ENCODE results near the gene CDH24.

Gene CDH24

DNA sequence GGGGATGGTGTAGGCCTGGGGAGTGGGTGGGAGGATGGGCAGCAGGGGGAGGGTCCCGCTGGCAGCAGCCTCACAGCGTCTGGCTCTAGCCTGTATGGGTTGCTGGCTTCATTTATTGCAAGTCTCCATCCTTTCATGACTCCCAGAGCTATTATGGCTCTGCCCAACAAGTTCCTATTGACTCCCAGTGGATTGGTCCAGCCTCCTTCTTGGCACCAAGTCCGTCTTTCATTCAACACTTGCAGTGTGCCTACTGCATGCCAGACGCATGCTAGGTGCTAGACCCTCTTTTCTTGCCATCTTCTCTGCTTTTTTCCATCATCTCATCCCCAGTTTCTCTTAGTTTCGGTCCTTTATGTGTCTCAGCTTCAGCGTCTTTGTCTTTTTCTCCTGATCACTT is 14.2 kb downstream of the CDH24 start:
- no peak for FAIRE-seq

DNA sequence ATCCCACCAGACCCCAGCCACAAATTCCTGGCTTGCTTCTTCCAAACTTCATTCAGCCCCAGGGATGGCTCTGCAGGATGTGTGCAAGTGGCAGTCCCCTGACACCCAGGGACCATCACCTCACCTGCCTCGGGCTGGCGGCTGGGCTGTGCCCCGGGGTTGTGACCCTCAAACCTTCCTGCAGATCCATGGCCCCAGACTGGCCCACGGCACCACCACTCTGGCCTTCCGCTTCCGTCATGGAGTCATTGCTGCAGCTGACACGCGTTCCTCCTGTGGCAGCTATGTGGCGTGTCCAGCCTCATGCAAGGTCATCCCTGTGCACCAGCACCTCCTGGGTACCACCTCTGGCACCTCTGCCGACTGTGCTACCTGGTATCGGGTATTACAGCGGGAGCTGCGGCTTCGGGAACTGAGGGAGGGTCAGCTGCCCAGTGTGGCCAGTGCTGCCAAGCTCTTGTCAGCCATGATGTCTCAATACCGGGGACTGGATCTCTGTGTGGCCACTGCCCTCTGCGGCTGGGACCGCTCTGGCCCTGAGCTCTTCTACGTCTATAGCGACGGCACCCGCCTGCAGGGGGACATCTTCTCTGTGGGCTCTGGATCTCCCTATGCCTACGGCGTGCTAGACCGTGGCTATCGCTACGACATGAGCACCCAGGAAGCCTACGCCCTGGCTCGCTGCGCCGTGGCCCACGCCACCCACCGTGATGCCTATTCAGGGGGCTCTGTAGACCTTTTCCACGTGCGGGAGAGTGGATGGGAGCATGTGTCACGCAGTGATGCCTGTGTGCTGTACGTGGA is 15.0 kb downstream of the CDH24 start, which contains the start of gene PSMB11:
TSS of gene PSMB11 (plus strand) at position 51 of the 804 bp plus-strand sequence. CDS start at position 65, 14 bp downstream.
- FAIRE-seq = no peak

DNA sequence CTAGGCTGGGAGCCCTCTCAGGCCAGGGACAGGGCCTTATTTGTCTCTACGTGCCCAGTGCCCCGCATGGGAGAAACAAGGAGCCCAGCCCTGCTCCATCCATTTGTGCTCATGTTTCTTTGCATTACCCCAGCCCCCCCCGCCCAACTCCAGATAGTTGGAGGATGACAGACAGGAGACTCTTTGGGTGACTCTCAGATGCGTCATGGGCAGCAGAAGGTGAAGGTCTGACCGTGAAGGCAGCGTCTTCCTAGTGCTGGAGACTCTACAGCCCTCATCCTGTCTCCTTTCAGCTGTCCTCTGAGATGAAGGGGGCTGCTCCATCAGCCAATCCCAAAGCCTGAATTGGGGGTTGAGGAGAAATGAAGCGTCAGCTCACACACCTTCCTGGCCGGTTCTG is 15.6 kb downstream of the CDH24 start:
- no peak for FAIRE-seq

DNA sequence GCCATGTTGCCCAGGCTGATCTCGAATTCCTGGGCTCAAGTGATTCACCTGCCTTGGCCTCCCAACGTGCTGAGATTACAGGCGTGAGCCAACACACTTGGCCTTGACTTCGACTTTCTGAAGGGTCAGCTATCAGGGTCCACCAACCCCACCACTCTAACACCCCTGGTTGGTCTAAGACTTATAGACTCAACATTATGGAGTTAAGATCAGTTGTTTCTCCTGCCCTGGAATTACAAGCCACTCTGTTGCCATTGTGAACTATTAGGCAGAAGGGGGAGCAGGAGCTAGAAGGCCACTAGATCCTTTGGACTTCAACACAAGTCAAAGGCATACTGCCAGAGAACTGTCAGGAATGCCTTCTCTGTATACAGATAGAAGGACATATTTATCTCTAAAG is 17.2 kb downstream of the CDH24 start:
- no peak for FAIRE-seq

DNA sequence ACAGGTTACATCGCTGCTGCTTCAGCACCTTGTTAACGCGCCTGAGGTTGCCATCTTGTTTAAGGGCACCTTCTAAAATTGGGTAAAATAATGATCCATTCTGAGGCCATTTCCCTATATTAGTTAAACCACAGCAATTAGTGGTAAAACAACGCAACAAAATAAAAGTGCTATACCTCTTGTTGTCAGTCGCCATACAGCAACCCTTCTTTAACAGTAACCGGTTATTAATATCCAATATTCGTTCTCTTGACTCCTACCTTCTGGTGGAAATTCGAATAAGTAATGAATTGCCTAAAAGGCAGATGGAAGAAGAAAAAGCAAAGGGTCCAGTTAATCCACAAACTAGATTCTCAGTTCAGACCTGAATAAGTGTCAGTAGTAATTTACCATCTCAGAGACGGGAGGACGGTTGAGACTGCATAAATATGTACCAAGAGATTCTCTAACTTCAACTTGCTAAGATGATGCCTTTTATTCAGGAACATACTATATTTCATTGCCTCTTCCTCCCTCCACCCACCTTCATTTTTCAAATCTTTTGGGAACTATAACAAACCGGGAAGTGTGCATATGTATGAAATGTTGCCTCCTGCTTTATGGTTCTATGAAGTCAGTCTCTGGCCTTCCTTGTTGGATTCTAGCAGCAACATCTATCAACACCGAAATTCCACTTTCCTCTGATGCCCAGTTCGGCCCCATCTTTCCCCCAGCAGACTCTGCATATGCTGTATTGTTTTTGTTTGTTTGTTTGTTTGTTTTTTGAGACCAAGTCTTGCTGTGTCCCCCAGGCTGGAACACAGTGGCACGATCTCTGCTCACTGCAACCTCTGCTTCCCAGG is 21.8 kb downstream of the CDH24 start:
- FAIRE-seq = no peak

DNA sequence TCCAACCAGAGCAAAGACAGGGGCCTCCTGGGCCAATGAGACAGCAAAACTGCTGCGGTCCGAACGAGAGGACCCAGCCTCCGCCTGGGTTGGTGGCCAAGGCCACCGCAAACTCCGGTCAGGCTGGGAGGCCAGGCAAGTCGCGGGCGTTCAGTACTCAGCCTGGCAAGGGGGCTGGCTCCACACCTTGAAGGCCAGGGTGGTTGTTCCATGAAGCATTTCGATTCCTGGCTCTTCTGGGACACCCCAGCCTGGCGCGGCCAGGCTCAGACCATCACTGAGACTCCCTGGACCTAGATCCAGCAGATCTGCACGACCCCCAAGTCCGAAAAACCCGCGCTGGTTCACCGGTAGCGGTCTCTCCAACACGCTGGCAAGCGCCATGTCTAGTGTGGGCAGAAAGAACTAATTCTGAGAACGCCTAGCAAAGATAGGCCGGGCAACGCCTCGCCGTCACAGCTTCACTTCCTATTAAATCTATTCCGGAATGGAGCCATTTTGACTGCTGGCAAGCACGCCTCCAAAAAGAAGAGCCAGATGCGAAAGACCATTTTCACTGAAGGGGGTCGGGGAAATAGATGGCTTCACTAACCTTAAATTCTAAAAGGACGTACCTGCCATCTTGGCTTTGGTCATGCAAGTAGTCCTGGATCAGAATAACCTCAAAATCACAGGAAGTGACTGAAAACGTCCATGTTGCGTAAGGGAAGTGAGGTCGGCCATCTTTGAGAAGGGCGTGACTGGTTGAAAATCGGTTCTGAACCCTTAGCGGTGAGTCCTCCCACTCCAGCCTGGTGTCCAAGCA is 22.6 kb downstream of the CDH24 start, which contains the start of gene PSMB5:
TSS of gene PSMB5 (minus strand) at position 403 of the 805 bp plus-strand sequence. CDS start at position 384, 19 bp downstream.
- peak; percentile 95 for FAIRE-seq

DNA sequence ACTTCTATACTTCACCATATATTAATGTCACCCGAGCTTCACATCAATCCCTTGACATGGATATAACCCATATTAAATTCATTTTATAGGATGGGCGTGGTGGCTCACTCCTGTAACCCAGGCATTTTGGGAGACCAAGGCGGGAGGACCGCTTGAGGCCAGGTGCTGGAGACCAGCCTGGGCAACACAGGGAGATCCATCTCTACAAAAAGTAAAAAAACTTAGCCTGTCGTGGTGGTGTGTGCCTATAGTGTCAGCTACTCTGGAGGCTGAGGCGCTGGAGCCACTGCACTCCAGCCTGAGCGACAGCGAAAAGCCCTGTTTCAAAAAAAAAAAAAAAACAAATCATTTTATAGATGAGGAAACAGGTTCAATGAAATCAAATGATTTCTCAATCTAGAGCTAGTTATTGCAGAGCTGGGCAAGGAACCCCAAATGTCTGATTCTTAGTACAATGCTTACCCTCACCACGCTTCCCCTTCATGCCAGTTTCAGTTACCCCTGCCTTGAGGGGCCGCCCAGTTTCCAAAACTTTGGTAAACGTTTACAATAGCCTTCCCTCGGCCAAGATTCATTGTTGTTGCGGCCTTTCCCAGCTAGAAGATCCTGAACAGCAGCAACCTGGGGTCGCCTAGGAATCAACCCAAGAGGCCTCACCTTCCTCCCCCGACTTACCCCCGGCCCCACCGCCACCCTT is 23.4 kb downstream of the CDH24 start:
- FAIRE-seq = no peak

DNA sequence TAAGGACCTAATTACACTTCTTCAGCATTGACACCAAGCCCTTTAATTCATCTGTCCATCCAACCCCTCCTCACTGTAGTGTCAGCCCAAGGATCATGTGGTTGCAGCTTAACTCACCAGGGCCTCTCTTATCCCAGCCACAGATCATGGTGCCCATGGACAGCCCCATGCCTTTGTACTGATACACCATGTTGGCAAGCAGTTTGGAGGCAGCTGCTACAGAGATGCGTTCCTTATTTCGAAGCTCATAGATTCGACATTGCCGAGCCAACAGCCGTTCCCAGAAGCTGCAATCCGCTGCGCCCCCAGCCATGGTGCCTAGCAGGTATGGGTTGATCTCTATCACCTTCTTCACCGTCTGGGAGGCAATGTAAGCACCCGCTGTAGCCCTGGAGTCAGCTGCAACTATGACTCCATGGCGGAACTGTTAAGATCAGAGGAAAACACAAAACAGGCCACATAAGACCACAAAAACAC is 24.0 kb downstream of the CDH24 start:
- FAIRE-seq = no peak

DNA sequence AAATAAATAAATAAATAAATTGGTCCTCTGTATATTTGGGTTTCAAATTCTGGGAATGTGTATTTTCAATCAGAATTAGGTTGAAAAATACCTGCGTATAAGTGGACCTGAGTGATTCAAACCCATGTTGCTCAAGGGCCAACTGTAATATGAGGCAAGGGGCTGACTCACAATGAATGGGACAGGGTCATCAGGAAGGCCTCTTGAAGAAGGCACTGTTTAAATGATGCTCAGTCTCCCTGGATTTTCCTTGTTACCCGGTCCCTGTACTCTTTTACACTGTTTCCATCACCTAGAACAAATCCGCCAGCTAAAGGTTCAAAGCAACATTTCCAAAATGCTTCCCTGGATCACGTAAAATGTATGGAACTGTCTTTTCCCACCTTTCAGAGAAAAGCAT is 26.4 kb downstream of the CDH24 start:
- no peak for FAIRE-seq

DNA sequence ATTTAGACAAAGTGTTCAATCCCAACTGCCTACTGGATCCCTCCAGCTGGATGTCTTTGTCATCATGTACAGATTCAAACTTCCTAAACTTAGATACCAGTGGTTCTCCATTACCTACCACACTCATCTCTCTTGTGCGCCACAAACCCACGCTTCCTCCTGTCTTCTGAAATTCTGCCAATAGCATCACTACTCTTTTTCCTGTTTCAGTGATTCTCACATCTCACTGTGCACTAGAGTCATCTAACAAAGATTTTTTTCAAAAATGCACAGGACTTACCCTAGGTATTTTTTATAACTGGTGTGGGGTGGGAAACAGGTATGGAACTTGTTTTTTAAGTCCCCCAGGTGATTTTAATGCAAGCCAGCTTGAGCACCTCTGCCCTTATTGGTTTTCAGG is 28.5 kb downstream of the CDH24 start:
- no peak for FAIRE-seq

DNA sequence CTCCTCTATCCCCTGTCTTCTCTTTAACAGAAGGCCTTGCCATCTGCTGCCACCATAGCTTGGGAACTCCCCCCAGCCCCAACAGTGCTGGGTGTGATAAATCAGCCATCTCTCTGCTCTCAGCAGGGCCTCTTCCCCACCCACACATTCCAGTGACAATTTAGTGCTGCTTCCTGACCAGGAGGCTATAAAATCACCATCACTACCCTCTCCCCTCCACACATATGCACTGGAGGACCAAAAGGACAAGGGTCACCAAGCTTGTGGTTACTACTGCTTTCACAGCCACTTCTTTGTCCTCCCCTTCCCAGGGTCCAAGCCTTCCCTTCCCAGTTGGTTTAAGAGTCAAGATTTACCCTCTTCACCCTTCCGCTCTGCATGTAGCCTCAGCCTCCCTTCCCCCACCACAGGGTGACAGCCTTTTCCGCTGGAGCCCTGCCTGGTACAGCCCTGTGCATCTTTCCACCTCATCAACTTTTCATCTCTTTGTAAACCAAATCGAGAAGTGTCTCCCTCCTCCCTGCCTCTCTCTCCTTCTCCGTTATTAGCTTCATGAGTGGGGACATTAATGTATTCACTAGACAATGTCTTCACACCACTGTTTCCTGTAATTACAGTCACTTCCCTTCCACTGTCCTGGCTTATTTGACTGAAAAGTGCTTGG is 32.0 kb downstream of the CDH24 start:
- no peak for FAIRE-seq

DNA sequence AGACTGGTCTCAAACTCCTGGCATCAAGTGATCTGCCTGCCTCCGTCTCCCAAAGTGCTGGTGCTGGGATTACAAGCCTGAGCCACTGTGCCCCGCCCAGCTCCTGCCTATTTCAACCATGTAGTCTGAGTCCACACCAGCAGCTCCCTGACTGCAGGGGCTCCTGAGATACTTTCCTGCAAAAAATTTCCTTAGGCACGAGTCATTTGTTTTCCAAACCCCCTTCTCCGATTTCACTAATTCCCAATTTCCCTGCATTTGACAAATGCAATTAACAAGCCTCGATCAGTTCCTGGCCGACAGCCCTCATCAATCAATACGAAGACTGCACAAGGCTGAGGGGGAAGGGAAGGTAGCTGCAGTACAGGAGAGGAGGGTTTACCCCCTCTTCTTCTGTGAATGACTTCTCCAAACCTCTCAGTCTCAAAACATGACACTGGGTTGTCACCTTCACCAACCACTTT is 32.7 kb downstream of the CDH24 start:
- FAIRE-seq = no peak

DNA sequence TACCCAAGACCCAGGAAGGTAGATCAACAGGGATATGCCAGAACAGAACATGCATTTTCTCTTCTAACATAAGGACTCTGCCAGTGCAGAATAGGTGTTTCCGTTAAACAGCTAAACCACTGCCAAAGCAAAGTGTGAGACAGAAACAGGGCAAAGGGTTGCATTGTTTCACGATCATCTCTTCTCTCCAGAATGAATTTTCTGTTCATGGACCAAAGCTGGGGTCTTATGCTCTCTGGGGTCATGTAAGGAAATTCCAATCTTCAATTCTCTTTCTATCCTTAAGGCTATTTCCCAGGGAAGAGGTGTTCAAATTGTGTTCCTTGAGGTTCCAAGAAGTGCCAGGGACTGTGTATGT is 33.5 kb downstream of the CDH24 start:
- FAIRE-seq = no peak

DNA sequence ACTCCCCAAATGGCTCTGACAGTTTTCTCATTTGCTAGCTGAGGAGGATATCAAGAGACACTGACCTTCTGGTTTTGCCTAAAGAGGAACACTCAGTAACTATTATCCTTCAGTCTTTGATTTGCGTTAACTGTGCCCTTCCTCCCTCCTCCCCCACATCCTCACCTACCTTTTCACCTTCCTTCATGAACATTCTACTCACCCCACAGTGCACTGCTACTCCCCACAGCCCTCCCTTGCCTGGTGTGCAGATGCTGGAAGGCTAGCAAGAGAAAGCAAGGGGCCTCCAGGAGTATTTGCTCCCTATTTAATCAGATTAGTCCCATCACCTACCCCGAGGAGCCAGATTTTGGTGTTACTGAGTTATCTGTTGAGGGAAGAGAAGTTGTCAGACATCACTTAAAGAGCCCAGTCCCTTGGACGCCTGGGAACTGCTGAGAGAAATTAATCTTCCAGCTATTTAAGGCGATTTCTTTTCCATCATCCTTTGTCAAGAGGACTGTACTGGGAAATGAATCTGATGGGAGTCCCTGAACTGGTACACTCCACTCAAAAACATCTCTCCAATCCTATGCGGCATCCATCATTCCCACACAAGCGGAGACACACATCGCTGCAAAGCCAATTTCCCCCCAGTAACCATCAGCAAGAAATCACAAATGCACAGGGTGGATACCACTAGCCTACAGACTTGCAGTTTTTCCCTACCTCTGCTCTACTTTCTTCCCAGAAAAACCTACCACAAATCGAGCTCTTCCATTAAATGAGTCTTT is 34.1 kb downstream of the CDH24 start:
- no peak for FAIRE-seq

DNA sequence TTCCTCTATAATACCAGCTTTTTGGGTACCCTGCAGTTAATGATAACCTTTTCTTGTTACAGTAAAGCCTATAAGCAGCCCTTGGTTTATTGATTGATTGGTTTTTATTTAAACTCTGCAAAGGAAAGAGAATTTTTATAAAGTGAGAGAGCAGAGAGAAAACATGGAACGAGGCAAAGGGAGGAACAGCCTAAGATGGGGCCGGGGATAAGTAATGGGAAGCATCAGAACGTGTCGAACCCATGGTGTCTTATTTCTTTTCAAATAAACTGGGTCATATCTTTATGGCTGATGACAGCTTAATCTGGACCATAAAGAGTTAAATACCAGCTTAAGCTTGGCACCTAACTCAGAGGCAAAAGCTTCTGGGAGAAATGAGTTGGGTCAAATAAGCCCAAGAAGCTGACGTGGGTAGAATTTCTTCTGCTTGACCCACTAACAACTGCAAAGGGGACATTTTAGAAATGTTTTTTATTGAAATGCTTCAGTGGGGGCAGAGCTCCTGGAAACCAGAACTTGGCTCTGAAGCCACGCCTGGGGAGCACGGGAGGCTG is 35.4 kb downstream of the CDH24 start:
- no peak for FAIRE-seq

DNA sequence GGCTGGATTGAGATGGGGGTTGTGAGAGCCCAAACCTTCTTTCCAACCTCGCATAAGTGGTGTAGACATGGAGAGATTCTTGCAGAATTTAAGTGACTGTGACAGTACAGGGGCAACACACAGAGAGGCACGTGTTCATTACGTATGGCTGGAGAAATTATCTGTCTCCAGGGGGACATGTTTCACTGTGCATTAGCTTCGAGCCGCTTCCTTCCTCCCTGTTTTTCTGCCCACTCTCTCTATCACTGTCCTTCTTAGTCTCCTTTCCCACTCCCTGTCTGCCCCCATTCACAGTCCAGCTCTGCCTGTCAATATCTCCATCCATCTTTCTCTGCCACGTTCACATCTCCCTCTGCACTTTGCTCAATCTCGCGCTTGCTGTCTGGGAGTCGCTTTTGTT is 35.9 kb downstream of the CDH24 start:
- no peak for FAIRE-seq

DNA sequence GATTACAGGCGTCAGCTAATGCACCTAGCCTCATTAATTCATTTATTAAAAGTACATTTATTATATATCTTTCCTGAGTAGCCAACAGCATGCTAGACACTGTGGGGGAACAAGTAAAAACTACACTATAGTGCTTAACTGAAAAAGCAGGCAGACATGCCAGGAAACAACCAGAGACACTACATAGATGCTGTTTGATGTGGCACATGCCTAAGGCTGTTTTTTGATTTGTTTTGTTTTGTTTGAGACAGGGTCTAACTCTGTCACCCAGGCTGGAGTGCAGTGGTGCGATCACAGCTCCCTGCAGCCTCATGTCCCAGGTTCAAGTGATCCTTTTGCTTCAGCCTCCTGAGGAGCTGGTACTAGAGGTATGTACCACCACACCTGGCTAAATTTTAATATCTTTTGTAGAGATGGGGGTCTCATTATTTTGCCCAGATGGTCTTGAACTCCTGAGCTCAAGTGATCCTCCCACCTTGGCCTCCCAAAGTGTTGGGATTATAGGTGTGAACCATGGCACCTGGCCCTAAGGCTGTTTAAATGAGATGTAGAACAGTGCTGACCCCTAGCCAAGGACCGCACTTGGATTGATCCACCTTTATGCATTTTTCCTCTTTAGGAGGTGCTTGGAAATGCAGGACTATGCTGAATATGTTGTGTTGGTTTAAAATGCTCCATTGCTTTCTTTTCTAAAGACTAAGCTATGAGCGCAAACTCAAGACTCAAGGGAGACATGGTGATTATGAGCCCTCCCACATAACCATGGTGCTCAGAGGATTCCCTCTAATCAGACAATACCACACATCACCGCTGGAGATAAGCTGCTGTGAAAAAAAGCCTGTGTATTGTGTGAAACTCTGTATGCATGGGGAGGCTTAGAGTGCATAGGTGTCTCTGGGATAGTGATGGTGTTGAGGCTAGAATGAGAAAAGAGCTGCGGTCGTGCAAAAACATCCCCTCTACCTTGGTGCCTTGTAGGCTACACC is 36.9 kb downstream of the CDH24 start:
- no peak for FAIRE-seq

DNA sequence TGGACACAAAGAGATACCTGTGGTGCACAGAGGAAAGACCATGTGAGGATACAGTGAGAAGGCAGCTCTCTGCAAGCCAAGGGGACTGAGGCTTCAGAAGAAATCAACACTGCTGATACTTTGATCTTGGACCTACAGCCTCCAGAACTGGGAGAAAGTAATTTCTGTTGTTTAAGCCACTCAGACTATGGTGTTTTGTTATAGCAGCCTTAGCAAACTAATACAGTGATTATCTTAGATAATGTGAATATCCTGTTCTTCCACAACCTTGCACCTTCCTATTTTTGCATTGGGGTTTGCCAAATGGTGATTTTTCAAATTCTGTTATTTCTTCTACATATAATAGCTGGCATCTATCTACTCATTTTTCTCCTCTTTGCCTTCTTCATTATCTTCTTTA is 39.2 kb downstream of the CDH24 start:
- no peak for FAIRE-seq

DNA sequence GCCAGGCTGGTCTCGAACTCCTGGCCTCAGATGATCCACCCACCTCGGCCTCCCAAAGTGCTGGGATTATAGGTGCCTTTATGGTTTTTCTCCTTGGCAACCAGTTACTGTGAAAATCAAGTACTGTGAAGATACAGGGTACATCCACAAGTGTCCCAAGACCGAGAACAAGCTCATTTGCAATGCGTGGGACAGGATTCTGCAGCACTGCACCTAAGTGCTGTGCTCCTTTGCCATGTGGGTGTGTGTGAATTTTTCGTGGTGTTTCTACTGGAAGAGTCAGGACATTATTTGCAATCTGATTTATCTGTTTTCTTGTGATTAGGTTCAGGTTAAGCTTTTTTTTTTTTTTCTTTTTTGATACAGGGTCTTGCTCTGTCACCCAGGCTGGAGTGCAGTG is 40.2 kb downstream of the CDH24 start:
- no peak for FAIRE-seq
